K562 (cell line): Measurements from ENCODE around the gene CLIC1. TPM values are rescaled to one million over a fixed set of nuclear protein-coding genes. Genes with fewer than 3 reads are reported as not detected.

Experiments
- BCOR ChIP-seq: fragments of 450-650 bp; IDR thresholded peaks from 2 replicates; pipeline ENCODE4 v1.6.1; 2016
- BRD9 ChIP-seq: fragments of 450-650 bp; IDR thresholded peaks from 2 replicates; pipeline ENCODE4 v1.6.1; 2018; ENCODE audit warnings: low read depth; ENCODE audit not compliant: partially characterized antibody
- ESRRA ChIP-seq: fragments of 450-650 bp; IDR thresholded peaks from 2 replicates; pipeline ENCODE4 v1.6.1; 2014; ENCODE audit warnings: low read depth, mild to moderate bottlenecking, moderate library complexity, borderline replicate concordance
- ESRRB ChIP-seq: fragments of 250-450 bp; sonication (Bioruptor Pico); IDR thresholded peaks from 2 replicates; pipeline ENCODE4 v1.5.0; 2020; ENCODE audit warnings: mild to moderate bottlenecking, moderate library complexity, borderline replicate concordance
- ETV6 ChIP-seq, 3 experiments: fragments of 150-350 bp in 1 of 3; sonication (generic) in 1 of 3; formaldehyde crosslinking in 1 of 3; IDR thresholded peaks; 2 replicates each; pipeline versions ENCODE4 v1.6.1 to v1.8.0; 2014 to 2022; ENCODE audit warnings: borderline replicate concordance in 2 of 3, low read depth in 2 of 3, antibody characterized with exemption in 1 of 3, low read length in 1 of 3, mild to moderate bottlenecking in 1 of 3, missing genetic modification reagents in 1 of 3
- MCM2 ChIP-seq: fragments of 450-650 bp; IDR thresholded peaks from 2 replicates; pipeline ENCODE4 v1.6.1; 2017; ENCODE audit warnings: low read depth, mild to moderate bottlenecking
- NFATC3 ChIP-seq: fragments of 450-650 bp; IDR thresholded peaks from 2 replicates; pipeline ENCODE4 v1.6.1; 2017; ENCODE audit warnings: mild to moderate bottlenecking
- RBM39 ChIP-seq: fragments of 200-400 bp; formaldehyde crosslinking; optimal IDR thresholded peaks from 2 replicates; pipeline ENCODE3; 2018; ENCODE audit warnings: low read depth, low read length
- RHOXF2B ChIP-seq: fragments of 250-450 bp; sonication (Bioruptor Pico); conservative IDR thresholded peaks from 2 replicates; pipeline ENCODE4 v1.5.1; 2021
- SIN3B ChIP-seq: fragments of 450-650 bp; IDR thresholded peaks from 2 replicates; pipeline ENCODE4 v1.6.1; 2017; ENCODE audit warnings: low read depth, mild to moderate bottlenecking, moderate library complexity
- SMC3 ChIP-seq: conservative IDR thresholded peaks from 2 replicates; pipeline ENCODE4 v1.6.1; 2011; ENCODE audit warnings: low read depth, low read length, improper control_type of control experiment; ENCODE audit not compliant: insufficient read depth
- SREBF2 ChIP-seq: sonication (generic); formaldehyde crosslinking; IDR thresholded peaks from 2 replicates; pipeline ENCODE4 v1.4.0; 2020; ENCODE audit warnings: mild to moderate bottlenecking, missing genetic modification reagents
- ZEB2 ChIP-seq: fragments of 450-650 bp; IDR thresholded peaks from 2 replicates; pipeline ENCODE4 v1.6.1; 2016
- ZFP30 ChIP-seq: fragments of 250-450 bp; sonication (Bioruptor Pico); IDR thresholded peaks from 2 replicates; pipeline ENCODE4 v1.8.0; 2022; ENCODE audit warnings: moderate library complexity, mild to moderate bottlenecking, inconsistent platforms, borderline replicate concordance
- ZNF551 ChIP-seq: fragments of 250-450 bp; sonication (Bioruptor Pico); IDR thresholded peaks from 2 replicates; pipeline ENCODE4 v1.5.0; 2021; ENCODE audit warnings: mild to moderate bottlenecking, moderate library complexity
- ZNF586 ChIP-seq: fragments of 450-650 bp; formaldehyde crosslinking; conservative IDR thresholded peaks from 2 replicates; pipeline ENCODE4 v1.4.0; 2020; ENCODE audit warnings: mild to moderate bottlenecking, moderate library complexity
- polyA plus RNA-seq, 8 experiments: library from polyadenylated mRNA; depleted of rRNA in 4 of 8; stranded (reverse) in 5 of 8; unstranded in 3 of 8; fragments of >200 nt; fragmentation: Nextera tagmentation in 2 of 8; fragmentation: Illumina TruSeq in 1 of 8; extraction: Ambion mirVana in 2 of 8; extraction: Trizol in 1 of 8; gene quantifications; 2 replicates each; pipeline versions ENCODE4 v1.2.1 to v1.2.3, GENCODE V29; 2011 to 2014; ENCODE audit warnings: inconsistent platforms in 1 of 8, missing spikeins in 1 of 8
- total RNA-seq, 7 experiments: library from RNA; depleted of rRNA in 6 of 7; stranded (reverse); fragments of >200 nt in 6 of 7; fragmentation: Illumina TruSeq in 2 of 7; extraction: Trizol in 2 of 7; gene quantifications; 2 replicates each; pipeline versions ENCODE4 v1.2.1 to v1.2.3, GENCODE V29; 2011 to 2021; ENCODE audit warnings: low replicate concordance in 1 of 7
- TF ChIP-seq, protein P1 (sequence below): fragments of 250-450 bp; sonication (Bioruptor Pico); IDR thresholded peaks from 2 replicates; pipeline ENCODE4 v1.5.1; 2021; ENCODE audit warnings: mild to moderate bottlenecking
- TF ChIP-seq, protein P2 (sequence below): fragments of 200-800 bp; sonication (Bioruptor generic); IDR thresholded peaks from 2 replicates; pipeline ENCODE4 v1.6.1; 2017; ENCODE audit warnings: missing genetic modification characterization, missing compliant biosample characterization
- TF ChIP-seq, protein P3 (sequence below): fragments of 250-450 bp; sonication (Bioruptor Pico); IDR thresholded peaks from 2 replicates; pipeline ENCODE4 v1.5.0; 2021; ENCODE audit warnings: mild to moderate bottlenecking, moderate library complexity
- TF ChIP-seq, protein P4 (sequence below), 3 experiments: fragments of 200-800 bp in 1 of 3; sonication (Bioruptor generic) in 1 of 3; sonication (generic) in 1 of 3; formaldehyde crosslinking in 1 of 3; IDR thresholded peaks; 2 replicates each; pipeline versions ENCODE4 v1.6.1 to v1.8.0; 2016 to 2022; ENCODE audit warnings: mild to moderate bottlenecking in 2 of 3, missing compliant biosample characterization in 2 of 3, missing genetic modification characterization in 2 of 3, missing genetic modification reagents in 1 of 3

Gene CLIC1
- total and polyA plus RNA-seq, 9 of the 15 experiments (the other 6 are each of a cell fraction or from before 2014, with no cell fraction given): 1,267 to 2,419 (median 1,808) TPM

DNA sequence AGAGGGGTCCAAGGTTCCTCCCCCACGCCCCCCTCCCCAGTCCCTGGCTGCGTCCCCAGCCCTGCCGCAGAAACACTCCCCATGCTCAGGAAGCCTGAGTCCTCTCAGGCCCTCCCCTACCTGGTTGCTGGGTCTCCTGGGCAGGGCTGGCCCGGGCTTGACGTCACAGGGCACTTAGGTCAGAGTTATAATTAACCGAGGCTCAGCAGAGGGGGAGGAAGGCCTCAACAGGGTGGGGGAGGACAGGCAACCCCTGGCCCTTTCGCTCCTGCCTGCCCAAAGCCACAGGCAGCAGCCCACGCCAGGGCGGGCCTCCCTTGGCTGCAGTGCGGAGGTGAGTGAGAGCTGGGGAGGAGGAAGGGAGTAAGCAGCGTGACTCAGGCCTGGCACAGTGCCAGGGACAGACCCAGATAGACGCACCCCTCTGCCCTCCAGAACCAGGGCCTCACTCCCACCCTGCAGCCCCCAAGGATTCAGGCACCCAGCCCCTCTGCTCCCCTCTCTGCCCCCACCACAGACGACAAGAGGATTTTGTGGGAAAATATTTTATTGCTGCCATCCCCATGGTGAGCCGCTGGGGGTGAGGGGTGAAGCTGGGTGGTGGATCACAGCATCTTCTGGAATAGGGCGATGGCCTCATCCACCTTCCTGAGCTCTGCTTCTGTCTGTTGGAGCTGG lies 40.8 kb upstream of the CLIC1 start, which contains the start of gene VWA7 (continued):
- TF ChIP-seq, protein P1, sequence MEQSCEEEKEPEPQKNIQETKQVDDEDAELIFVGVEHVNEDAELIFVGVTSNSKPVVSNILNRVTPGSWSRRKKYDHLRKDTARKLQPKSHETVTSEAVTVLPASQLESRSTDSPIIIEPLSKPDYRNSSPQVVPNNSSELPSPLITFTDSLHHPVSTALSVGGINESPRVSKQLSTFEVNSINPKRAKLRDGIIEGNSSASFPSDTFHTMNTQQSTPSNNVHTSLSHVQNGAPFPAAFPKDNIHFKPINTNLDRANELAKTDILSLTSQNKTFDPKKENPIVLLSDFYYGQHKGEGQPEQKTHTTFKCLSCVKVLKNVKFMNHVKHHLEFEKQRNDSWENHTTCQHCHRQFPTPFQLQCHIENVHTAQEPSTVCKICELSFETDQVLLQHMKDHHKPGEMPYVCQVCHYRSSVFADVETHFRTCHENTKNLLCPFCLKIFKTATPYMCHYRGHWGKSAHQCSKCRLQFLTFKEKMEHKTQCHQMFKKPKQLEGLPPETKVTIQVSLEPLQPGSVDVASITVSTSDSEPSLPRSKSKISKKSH: no peak
- TF ChIP-seq ZNF586 (0 out of 2 replicates have a peak, but pooled peaks have one; percentile 53), ESRRA (peak; percentile 91), SREBF2 (CRISPR knock-in tag) (no peak), MCM2 (no peak), SMC3 (peak; percentile 51; the same call in 1 of the 2 replicates), ZEB2 (peak; percentile 95), ZFP30 (no peak), SIN3B (no peak), NFATC3 (no peak), RBM39 (peak; percentile 0), BCOR (peak; percentile 84), BRD9 (peak; percentile 89), RHOXF2B (CRISPR knock-in tag) (no peak), ZNF551 (CRISPR knock-in tag) (no peak), ETV6 (IDR thresholded peaks at IDR 0.05; ENCODE audit: borderline replicate concordance in 1 of 2, low read depth in 2 of 2, low read length in 1 of 2) (peak; percentile 72 to 88; a peak in 2 of 4 replicates), ETV6 (CRISPR knock-in tag; IDR thresholded peaks at IDR 0.05; ENCODE audit: borderline replicate concordance) (peak; percentile 18; the same call in 1 of the 2 replicates), ESRRB (CRISPR knock-in tag) (no peak)
- TF ChIP-seq, protein P2, sequence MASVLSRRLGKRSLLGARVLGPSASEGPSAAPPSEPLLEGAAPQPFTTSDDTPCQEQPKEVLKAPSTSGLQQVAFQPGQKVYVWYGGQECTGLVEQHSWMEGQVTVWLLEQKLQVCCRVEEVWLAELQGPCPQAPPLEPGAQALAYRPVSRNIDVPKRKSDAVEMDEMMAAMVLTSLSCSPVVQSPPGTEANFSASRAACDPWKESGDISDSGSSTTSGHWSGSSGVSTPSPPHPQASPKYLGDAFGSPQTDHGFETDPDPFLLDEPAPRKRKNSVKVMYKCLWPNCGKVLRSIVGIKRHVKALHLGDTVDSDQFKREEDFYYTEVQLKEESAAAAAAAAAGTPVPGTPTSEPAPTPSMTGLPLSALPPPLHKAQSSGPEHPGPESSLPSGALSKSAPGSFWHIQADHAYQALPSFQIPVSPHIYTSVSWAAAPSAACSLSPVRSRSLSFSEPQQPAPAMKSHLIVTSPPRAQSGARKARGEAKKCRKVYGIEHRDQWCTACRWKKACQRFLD: peak; percentile 93
- TF ChIP-seq, protein P3, sequence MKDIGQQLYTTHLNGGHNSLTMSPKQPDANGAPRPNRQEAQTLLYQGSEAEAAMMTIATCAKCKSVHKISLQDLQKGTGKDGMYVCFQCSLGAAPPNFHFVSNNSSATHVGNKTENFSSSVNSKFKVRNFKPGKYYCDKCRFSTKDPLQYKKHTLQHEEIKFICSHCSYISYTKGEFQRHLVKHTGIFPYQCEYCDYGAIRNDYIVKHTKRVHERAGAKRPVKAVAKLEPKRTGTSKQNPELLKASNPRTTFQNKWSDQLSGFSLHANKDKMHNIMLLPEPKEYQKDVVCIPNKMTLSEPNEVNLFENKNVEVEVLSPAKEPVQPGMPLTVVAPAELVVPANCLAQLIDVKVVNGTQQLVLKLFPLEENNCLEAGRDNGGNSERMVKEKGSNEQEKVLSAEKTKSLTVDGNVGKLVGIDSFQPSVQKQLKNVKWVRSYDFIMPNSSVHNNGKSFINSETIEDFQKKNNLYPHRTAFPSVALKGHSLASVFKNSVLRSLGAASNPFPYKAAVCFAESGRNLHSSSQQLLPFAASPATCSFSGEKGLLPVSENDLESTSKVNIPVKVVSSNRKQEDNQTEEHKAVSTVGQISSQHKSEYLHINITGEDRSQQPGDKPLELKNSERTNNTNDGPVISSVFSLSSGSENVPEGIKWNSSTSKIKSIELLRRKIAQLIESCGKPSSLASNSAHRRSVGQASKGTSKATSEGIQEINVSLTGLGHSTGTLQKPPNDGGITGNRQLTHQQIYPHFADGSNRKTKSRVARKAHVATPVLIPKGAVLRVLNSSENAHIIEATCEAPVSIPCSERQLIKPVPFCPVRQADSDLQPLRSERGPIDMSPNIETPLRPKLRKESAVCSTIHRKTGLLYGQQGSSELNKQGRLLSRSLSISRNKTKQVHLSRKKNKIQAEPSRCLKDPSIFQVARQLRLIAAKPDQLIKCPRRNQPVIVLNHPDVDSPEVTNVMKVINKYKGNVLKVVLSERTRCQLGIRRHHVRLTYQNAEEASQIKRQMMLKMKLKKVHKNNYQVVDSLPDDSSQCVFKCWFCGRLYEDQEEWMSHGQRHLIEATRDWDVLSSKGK (CRISPR knock-in tag): no peak
- TF ChIP-seq, protein P4, sequence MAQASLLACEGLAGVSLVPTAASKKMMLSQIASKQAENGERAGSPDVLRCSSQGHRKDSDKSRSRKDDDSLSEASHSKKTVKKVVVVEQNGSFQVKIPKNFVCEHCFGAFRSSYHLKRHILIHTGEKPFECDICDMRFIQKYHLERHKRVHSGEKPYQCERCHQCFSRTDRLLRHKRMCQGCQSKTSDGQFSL (CRISPR knock-in tag; IDR thresholded peaks at IDR 0.05): peak; percentile 75
- TF ChIP-seq, protein P4 (tag; IDR thresholded peaks at IDR 0.05): no peak
